H1 (cell line): ENCODE measurements around the gene QSOX2. TPM values are rescaled to one million over a fixed set of nuclear protein-coding genes. Genes with fewer than 3 reads are reported as not detected.

Source experiments
- BACH1 ChIP-seq: IDR thresholded peaks from 2 replicates; pipeline ENCODE4 v1.6.1; 2012; ENCODE audit warnings: low read length, improper control_type of control experiment
- CBX8 ChIP-seq: fragments of 300-800, 300-1000 bp; sonication (generic); IDR thresholded peaks from 2 replicates; pipeline ENCODE4 v1.7.1; 2016; ENCODE audit warnings: low read depth, low read length, borderline replicate concordance
- CHD2 ChIP-seq: IDR thresholded peaks from 2 replicates; pipeline ENCODE4 v1.6.1; 2012; ENCODE audit warnings: low read length, improper control_type of control experiment
- EZH2 ChIP-seq: fragments of 200-600 bp; sonication (generic); IDR thresholded peaks from 2 replicates; pipeline ENCODE4 v1.7.1; 2012; ENCODE audit warnings: low read depth, mild to moderate bottlenecking, moderate library complexity, low read length, inconsistent platforms; ENCODE audit not compliant: severe bottlenecking
- SIN3A ChIP-seq, 2 experiments: IDR thresholded peaks in 1 of 2; conservative IDR thresholded peaks in 1 of 2; 2 replicates each; pipeline ENCODE4 v1.6.1; 2011 to 2012; ENCODE audit warnings: low read length in 2 of 2, improper control_type of control experiment in 1 of 2, low read depth in 1 of 2, mild to moderate bottlenecking in 1 of 2
- SUZ12 ChIP-seq: fragments of 200-600 bp; sonication (generic); IDR thresholded peaks from 2 replicates; pipeline ENCODE4 v1.6.1; 2012; ENCODE audit warnings: mild to moderate bottlenecking, inconsistent platforms, low read length, moderate library complexity, mixed read lengths
- TEAD4 ChIP-seq: IDR thresholded peaks from 2 replicates; pipeline ENCODE4 v1.6.1; 2012; ENCODE audit warnings: low read depth, low read length, inconsistent platforms, mixed read lengths
- polyA plus RNA-seq, 7 experiments: library from polyadenylated mRNA; depleted of rRNA in 3 of 7; stranded (reverse) in 5 of 7; unstranded in 2 of 7; fragments of >200 nt in 5 of 7; fragments of 200-250 nt in 2 of 7; gene quantifications; 1 replicate in 5 of 7; 2 replicates in 1 of 7; 4 replicates in 1 of 7; pipeline versions ENCODE4 v1.2.1 to v1.2.3, GENCODE V29; 2011 to 2013; ENCODE audit warnings: missing spikeins in 2 of 7, mixed read lengths in 2 of 7
- total RNA-seq: library from RNA; stranded (reverse); fragmentation: NEBNext Ultra II Directional; extraction: Animal tissue kit (Norgen Biotek cat#: 25700); gene quantifications from 2 replicates; pipeline ENCODE4 v1.2.1, GENCODE V29; 2021

The QSOX2 gene
- total and polyA plus RNA-seq, 2 of the 8 experiments (the other 6 are each of a cell fraction or from before 2014, with no cell fraction given), result 18.0 to 28.6 TPM

DNA sequence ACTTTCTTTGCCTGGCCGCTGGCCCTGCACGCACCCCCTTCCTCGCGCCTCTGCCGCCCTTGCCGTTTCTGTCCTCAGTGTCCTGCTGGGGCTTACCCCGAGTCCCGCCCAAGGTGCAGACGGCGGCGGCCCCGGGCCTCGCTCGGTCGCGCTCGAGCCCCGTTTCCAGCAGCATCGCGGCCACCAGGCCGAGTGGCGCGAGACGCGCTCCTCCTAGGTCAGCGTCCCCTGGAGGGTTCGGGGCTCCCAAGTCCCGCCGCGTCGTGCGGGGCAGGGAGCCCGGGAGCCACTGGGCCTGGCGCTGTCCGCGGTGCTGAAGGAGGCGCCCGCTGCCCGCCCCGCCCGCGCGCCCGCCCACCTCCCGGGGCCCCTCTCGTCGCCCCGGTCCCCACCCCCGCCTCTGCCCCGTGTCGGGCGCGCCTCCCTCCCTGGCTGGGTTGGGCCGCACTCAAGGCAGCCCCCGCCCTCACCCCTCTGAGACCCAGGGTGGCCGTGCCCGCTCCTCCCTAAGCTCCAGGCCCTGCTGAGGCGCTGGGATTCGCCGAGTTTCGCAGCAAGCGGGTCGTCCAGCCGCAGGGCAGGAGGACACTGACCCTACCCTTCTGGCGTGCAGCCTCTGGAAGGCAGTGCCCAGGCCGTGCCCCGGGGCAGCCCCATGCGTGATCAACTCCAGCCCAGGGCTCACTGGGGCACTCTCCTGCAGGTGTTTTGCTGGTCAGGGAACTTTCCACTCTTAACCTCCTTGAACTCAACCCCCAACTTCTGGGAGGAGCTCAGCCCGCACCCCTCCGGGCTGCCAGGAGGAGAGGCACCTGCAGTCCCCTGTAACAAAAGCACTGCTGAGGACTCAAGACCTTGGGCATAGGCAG is 40.5 kb downstream of the QSOX2 start, which contains the start of gene LHX3 (continued):
- TF ChIP-seq BACH1 (0 out of 2 replicates have a peak, but pooled peaks have one; percentile 27), SIN3A (conservative IDR thresholded peaks at IDR 0.05 in 1 of 2, IDR thresholded peaks at IDR 0.05 in 1 of 2; ENCODE audit: low read depth in 1 of 2, low read length in 2 of 2) (peak in 1 of 2 experiments; percentile 64; a peak in 2 of 4 replicates), CHD2 (no peak), SUZ12 (peak; percentile 5; the same call in 1 of the 2 replicates), CBX8 (no peak), EZH2 (peak; percentile 56), TEAD4 (no peak)
